HG03095 (cell line): Measurements from ENCODE around the gene C20orf96.
"Not testable (repeated sequence)": the region's sequence is repeated elsewhere in the genome, so short reads cannot be mapped to it uniquely, and the experiment has no call there.

Experiments used
- ATAC-seq: cut with Tn5 transposase; IDR thresholded peaks from one replicate; pipeline ENCODE4 v1.9.1; 2021; ENCODE audit warnings: moderate library complexity; ENCODE audit not compliant: unreplicated experiment

The C20orf96 gene

DNA sequence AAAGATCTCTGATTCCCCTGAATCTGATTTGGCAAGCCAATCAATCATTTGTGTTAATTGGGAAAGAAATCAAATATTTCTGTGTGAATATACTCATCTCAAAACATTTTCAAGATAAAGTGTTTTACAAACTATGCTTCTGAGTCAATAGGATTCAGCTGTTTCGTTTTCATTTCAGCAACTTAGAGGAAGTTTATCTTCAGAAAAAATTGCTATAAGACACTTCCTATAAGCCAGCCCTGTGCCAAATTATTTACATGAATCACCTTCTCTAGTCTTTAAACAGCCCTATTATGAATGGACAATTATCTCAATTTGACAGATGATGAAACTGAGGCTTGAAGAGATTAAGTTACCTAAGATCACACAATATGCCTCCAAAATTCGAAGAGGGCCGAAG lies 52.6 kb downstream of the C20orf96 start:
- peak; percentile 65 for ATAC-seq

DNA sequence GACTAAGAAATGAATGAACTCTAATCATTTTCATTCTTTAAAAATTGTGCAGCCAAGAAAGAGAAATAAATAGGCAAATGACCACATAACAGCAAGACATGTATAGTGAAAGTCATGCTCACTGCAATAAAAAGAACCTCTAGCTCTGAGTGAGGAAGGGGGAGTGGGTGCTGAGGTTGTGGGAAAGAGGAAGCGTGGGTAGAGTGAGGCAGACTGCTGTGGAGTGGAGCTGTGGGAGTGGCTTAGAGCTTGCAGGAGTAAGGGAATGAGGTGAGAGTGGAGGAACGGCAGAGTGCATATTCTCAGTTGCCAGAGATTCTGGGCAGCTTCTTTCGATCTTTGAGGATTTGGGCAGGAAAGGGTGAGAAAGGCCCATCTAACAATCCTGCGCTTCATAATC lies 53.1 kb downstream of the C20orf96 start:
- ATAC-seq: no peak

DNA sequence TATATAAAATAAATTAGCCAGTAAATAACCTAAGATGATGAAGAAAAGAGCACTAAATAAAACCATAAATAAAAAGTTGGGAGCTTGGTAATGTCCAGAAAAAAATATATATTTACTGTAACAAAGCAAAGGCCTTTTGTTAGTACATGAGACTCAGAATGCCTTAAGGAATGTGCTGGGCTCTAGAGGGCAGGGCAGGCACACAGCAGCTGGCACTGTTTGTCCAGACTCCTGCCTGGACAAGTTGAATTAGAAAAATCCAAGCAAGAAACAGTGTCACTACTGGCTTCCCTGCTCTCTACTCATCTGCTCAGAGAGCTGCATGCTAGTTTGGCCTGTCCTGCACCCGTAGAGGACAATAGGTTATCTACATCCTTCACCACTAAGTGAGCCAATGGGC lies 54.7 kb downstream of the C20orf96 start:
- ATAC-seq: no peak

DNA sequence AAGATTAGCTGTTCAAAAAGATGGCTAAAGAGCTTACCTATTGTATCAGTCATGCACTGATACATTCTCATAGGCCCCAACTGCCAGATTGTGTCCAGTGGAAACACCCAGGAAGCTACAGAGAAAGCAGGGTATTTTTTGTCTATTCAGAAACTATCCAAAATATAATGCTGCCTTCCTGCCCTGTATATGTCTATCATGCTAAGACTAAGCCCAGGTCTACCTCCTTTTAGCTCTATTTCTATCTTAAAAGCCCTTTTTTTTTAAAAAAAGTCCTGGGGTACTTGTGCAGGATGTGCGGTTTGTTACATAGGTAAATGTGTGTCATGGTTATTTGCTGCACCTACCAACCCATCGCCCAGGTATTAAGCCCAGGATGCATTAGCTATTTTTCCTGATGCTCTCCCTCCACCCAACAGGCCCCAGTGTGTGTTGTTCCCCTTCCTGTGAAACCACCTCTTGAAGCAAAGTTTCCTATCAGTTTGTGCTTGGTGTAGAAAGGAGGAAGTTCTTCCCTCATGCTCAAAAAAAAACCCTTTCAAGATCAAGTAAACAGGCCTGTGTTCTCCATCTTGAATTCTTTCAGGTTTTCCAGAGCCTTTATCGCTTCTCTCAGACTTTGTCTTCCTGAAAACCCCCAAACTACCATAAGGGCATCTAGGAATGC lies 63.0 kb downstream of the C20orf96 start:
- ATAC-seq: no peak

DNA sequence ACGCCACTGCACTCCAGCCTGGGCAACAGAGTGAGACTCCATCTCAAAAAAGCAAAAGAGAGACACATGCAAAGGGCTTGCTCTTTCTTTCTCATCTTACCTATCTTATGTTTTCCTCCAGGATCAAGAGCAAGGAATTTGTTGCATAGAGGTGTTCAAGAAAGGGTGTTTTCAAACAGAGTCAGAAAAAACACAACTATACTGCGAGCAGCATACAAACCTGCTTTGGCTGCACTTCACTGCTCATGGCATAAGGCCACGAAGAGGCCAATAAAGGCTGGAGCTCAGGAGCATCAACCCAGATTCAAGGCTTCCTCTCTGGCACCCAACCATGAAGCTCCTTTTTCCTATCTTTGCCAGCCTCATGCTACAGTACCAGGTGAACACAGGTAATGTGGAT lies 63.6 kb downstream of the C20orf96 start, which contains the start of gene DEFB129:
Gene DEFB129 (plus strand): TSS at position 301 of the 400 bp plus-strand sequence. CDS start 31 bp downstream, at position 332.
- ATAC-seq: no peak

DNA sequence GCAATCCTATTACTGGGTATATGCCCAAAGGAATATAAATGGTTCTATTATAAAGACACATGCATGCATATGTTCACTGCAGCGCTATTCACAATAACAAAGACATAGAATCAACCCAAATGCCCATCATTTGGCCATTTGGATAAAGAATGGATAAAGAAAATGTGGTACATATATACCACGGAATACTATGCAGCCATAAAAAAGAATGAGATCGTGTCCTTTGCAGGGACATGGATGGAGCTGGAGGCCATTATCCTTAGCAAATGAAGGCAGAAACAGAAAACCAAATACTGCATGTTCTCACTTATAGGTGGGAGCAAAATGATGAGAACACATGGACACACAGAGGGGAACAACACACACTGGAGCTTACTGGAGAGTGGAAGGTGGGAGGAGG lies 64.7 kb downstream of the C20orf96 start:
- not testable (repeated sequence) for ATAC-seq

DNA sequence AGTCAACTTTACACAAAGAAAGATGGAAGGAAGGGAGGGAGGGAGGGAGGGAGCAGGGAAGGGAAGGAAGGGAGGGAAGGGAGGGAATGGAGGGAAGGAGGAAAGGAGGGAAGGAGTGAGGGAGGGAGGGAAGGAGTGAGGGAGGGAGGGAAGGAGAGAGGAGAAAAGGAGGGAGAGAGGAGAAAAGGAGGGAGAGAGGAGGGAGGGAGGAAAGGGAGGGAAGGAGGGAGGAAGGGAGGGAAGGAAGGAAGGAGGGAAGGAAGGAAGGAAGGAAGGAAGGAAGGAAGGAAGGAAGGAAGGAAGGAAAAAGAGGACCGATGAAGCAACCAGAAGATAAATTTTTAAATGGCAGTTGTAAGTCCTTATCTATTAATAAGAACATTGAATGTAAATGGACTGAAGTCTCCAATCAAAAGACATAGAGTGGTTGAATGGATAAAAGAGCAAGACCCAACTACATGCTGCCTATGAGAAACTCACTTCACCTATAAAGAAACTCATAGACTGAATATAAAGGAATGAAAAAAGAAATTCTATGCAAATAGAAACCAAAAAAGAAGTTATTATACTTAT lies 69.2 kb downstream of the C20orf96 start:
- ATAC-seq: no peak
